DOHH2 (cell line): ENCODE data around the gene CAMKV.

Experiments
- EZH2phosphoT487 ChIP-seq: fragments of 200-600 bp; sonication (generic); IDR thresholded peaks from 2 replicates; pipeline ENCODE4 v1.6.1; 2017; ENCODE audit warnings: borderline replicate concordance, mild to moderate bottlenecking, antibody characterized with exemption, low read length, moderate library complexity, mixed read lengths
- TF ChIP-seq, protein P1 (sequence below): fragments of 200-600 bp; sonication (generic); IDR thresholded peaks from one replicate; pipeline ENCODE4 v1.5.1; 2014; ENCODE audit warnings: antibody characterized with exemption, mild to moderate bottlenecking, low read depth, low read length; ENCODE audit not compliant: poor library complexity, severe bottlenecking

DNA sequence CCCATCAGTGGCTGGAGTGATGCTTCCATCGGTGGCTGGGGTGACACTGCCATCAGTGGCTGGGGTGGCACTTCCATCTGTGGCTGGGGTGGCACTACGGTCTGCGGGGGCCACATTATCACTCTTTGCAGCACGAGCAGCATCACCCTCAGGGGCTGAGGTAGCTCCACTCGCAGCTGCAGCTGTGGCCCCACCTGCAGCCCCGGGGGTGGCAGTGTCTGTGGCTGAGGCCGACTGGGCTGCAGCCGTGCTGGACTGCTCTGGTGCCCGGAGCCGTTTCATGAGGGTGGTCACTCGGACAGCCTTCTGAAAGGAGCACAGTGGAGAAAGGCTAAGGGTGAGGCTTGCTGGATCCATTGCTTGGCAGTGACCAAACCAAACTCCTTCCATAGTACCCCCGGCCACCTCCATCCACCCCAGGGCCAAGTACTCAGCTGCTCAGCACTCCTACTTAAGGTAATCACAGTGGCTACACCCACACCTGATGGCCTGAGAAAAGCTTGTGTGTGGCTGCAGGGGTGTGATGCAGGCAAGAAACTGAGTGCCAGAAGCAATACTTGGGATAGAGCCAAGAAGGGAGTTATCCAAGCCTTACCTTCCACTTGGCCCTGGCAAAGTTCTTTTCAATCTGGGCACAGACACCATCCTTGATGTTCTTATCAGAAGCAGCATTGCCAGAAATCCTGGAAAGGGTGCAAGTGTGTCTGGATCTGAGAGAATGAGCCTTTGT, 10.0 kb downstream of the CAMKV start:
- TF ChIP-seq, protein P1, sequence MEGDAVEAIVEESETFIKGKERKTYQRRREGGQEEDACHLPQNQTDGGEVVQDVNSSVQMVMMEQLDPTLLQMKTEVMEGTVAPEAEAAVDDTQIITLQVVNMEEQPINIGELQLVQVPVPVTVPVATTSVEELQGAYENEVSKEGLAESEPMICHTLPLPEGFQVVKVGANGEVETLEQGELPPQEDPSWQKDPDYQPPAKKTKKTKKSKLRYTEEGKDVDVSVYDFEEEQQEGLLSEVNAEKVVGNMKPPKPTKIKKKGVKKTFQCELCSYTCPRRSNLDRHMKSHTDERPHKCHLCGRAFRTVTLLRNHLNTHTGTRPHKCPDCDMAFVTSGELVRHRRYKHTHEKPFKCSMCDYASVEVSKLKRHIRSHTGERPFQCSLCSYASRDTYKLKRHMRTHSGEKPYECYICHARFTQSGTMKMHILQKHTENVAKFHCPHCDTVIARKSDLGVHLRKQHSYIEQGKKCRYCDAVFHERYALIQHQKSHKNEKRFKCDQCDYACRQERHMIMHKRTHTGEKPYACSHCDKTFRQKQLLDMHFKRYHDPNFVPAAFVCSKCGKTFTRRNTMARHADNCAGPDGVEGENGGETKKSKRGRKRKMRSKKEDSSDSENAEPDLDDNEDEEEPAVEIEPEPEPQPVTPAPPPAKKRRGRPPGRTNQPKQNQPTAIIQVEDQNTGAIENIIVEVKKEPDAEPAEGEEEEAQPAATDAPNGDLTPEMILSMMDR = no peak
- TF ChIP-seq EZH2phosphoT487 = no peak
